ENCODE results near the gene STX17. TPM values are rescaled to one million over a fixed set of nuclear protein-coding genes. Genes with fewer than 3 reads are reported as not detected.

Gene STX17
- polyA plus RNA-seq, 3 donors = 6.9 to 14.2 (median 8.0) TPM

DNA sequence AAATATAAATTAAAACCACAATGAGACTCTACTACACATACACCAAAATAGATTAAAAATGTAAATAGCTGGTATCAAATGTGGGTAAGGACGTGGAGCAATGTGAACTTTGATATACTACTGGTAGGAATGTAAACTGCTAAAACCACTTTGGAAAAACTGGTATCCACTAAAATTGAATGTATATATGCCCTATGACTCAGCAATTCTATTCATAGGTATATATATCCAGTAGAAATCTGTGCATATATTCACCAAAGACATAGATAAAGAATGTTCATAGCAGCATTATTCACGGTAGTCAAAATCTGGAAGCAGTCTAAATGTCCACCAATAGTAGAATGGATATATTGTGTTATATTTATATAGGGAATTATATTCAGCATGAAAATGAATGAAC lies 107.1 kb downstream of the STX17 start:
- 74 to 95% (median 92%) methylated on average over 2 of the region's 2 CpGs for WGBS, 3 donors
- H3K27ac ChIP-seq (ENCODE audit: low read depth, low read length) = no peak overlapping the region

DNA sequence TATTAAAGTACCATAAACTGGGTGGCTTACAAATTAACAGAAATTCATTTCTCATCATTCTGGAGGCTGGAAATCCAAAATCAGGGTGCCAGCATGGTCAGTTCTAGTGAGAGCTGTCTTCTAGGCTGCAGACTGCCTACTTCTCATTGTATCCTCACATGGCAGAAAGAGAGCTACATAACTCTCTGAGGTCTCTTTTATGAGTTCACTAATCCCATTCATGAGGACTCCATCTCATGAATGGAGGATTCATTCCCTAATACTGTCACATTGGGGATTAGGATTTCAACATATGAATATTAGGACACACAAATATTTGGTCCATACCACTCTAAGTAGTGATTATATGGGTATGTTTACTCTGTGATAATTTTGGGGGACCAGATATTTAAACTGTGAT lies 108.4 kb downstream of the STX17 start:
- no peak overlapping the region for H3K27ac ChIP-seq (ENCODE audit: low read depth, low read length)

DNA sequence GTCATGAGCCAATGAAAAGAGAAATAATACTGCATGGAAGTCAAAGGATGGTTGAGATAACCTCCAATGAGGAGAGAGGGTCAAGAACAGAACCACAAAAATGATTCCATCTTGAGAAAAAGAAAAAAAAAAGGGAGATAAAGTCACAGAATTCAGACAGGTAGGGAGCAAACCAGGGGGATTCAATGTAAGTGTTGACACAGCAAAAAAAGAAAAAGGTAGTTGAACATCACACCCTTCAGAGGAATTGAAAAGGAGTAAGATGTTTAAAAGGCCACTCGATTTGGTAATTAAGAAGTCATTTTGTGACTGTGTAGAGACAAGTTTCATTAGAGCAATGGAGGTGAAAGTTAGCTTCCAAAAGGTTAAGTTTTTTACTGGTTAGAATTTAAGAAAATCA lies 113.1 kb downstream of the STX17 start:
- 94 to 98% (median 97%) methylated on average over 1 of the region's 1 CpG for WGBS, 3 donors

More for the DNA sequence above, 113.1 kb downstream of the STX17 start:
- no peak overlapping the region for H3K27ac ChIP-seq (ENCODE audit: low read depth, low read length)

Other genes starting within 250 kb of the STX17 start
- gene NR4A3, start 84.8 kb upstream of the STX17 start, polyA plus RNA-seq = 10 to 100 TPM in 2 of 3 donors, under 1 TPM in 1; 0.52 to 89.7 (median 40.9) TPM
- gene ERP44, start 192.3 kb downstream of the STX17 start, polyA plus RNA-seq = 10 to 100 TPM; 11.2 to 15.0 (median 14.1) TPM
- gene INVS, start 192.6 kb downstream of the STX17 start, polyA plus RNA-seq = 1 to 10 TPM; 2.9 to 7.8 (median 7.0) TPM

Measured in adipose tissue (tissue), 3 donors.